ENCODE measurements around the gene COL5A3. TPM values are rescaled to one million over a fixed set of nuclear protein-coding genes. Genes with fewer than 3 reads are reported as not detected.

The COL5A3 gene
- total RNA-seq, 1 donor from 2014 or later, result 0.05 TPM

- H3K9me3 Mint-ChIP-seq (ENCODE audit: unreplicated experiment), result peaks cover 5% of the 10 kb centered on the region
- H3K27ac Mint-ChIP-seq (ENCODE audit: unreplicated experiment), result no peak overlapping the region
- peaks cover 10% of the 10 kb centered on the region for H3K27me3 Mint-ChIP-seq (ENCODE audit: unreplicated experiment)
- H3K4me1 Mint-ChIP-seq (ENCODE audit: unreplicated experiment), result peaks cover 6% of the 10 kb centered on the region
- H3K36me3 Mint-ChIP-seq (ENCODE audit: low read depth, unreplicated experiment), result no peaks in the 10 kb centered on the region
- no peak for TF ChIP-seq CTCF (IDR thresholded peaks at IDR 0.05; ENCODE audit: unreplicated experiment)
- no peak overlapping the region for H3K4me3 Mint-ChIP-seq (ENCODE audit: unreplicated experiment)
- no peak for DNase-seq (ENCODE audit: low spot score)
These were observed 69.1 kb downstream of the COL5A3 start for GRCh38 chr19:9941231-9941630.

- Mint-ChIP-seq H3K27me3 (ENCODE audit: unreplicated experiment) (peaks cover 11% of the 10 kb centered on the region), H3K4me1 (ENCODE audit: unreplicated experiment) (peaks cover 6% of the 10 kb centered on the region), H3K36me3 (ENCODE audit: low read depth, unreplicated experiment) (no peaks in the 10 kb centered on the region), H3K9me3 (ENCODE audit: unreplicated experiment) (peaks cover 5% of the 10 kb centered on the region), H3K27ac (ENCODE audit: unreplicated experiment) (no peak overlapping the region), H3K4me3 (ENCODE audit: unreplicated experiment) (no peak overlapping the region)
- DNase-seq (ENCODE audit: low spot score), result no peak
- TF ChIP-seq CTCF (IDR thresholded peaks at IDR 0.05; ENCODE audit: unreplicated experiment), result no peak
These were observed 69.5 kb downstream of the COL5A3 start for GRCh38 chr19:9940778-9941177.

GRCh38 chr19:9939301-9939913 is 70.9 kb downstream of the COL5A3 start:
- Mint-ChIP-seq H3K27ac (ENCODE audit: unreplicated experiment) (no peak overlapping the region), H3K9me3 (ENCODE audit: unreplicated experiment) (peaks cover 5% of the 10 kb centered on the region), H3K4me3 (ENCODE audit: unreplicated experiment) (no peak overlapping the region), H3K36me3 (ENCODE audit: low read depth, unreplicated experiment) (peaks cover 3% of the 10 kb centered on the region), H3K27me3 (ENCODE audit: unreplicated experiment) (peaks cover 20% of the 10 kb centered on the region), H3K4me1 (ENCODE audit: unreplicated experiment) (peaks cover 11% of the 10 kb centered on the region)
- TF ChIP-seq CTCF (IDR thresholded peaks at IDR 0.05; ENCODE audit: unreplicated experiment), result no peak
- DNase-seq (ENCODE audit: low spot score), result no peak

GRCh38 chr19:9937001-9937411 is 73.3 kb downstream of the COL5A3 start:
- no peak for TF ChIP-seq CTCF (IDR thresholded peaks at IDR 0.05; ENCODE audit: unreplicated experiment)
- Mint-ChIP-seq H3K4me3 (ENCODE audit: unreplicated experiment) (peak overlapping the region; percentile 75), H3K4me1 (ENCODE audit: unreplicated experiment) (peaks cover 11% of the 10 kb centered on the region), H3K27me3 (ENCODE audit: unreplicated experiment) (peaks cover 22% of the 10 kb centered on the region), H3K27ac (ENCODE audit: unreplicated experiment) (no peak overlapping the region), H3K36me3 (ENCODE audit: low read depth, unreplicated experiment) (peaks cover 7% of the 10 kb centered on the region), H3K9me3 (ENCODE audit: unreplicated experiment) (peaks cover 5% of the 10 kb centered on the region)
- no peak for DNase-seq (ENCODE audit: low spot score)

- H3K36me3 Mint-ChIP-seq (ENCODE audit: low read depth, unreplicated experiment), result peaks cover 7% of the 10 kb centered on the region
- peaks cover 11% of the 10 kb centered on the region for H3K4me1 Mint-ChIP-seq (ENCODE audit: unreplicated experiment)
- H3K9me3 Mint-ChIP-seq (ENCODE audit: unreplicated experiment), result peaks cover under 1% of the 10 kb centered on the region
- peak within 1 kb of the TSS; percentile 50 for H3K27ac Mint-ChIP-seq (ENCODE audit: unreplicated experiment)
- peak within 1 kb of the TSS; percentile 92 for H3K4me3 Mint-ChIP-seq (ENCODE audit: unreplicated experiment)
- no peak for TF ChIP-seq CTCF (IDR thresholded peaks at IDR 0.05; ENCODE audit: unreplicated experiment)
- DNase-seq (ENCODE audit: low spot score), result peak; percentile 40
- peaks cover 22% of the 10 kb centered on the region for H3K27me3 Mint-ChIP-seq (ENCODE audit: unreplicated experiment)
These were observed 73.8 kb downstream of the COL5A3 start, which contains the start of gene OLFM2 for GRCh38 chr19:9936326-9937000. Gene OLFM2, minus strand, starts transcription at chr19:9936515. Its CDS starts 149 bp downstream, at chr19:9936366.

All from endothelial cell (in vitro differentiated cells).